NB4 (cell line): ENCODE measurements around the gene SLC52A1.

Experiments
- DNase-seq: peaks from one replicate; pipeline ENCODE4 v3.0.0; 2010; ENCODE audit warnings: low read depth
- H3K4me3 ChIP-seq: one replicate; pipeline ENCODE4 v1.5.1; 2011; ENCODE audit warnings: mild to moderate bottlenecking, low read depth, low read length, moderate library complexity
- CTCF ChIP-seq: IDR thresholded peaks from one replicate; pipeline ENCODE4 v1.5.1; 2012; ENCODE audit warnings: low read depth, low read length
- MAX ChIP-seq: IDR thresholded peaks from 2 replicates; pipeline ENCODE4 v1.6.1; 2011; ENCODE audit warnings: low read depth, low read length
- MYC ChIP-seq: IDR thresholded peaks from 2 replicates; pipeline ENCODE4 v1.6.1; 2011; ENCODE audit warnings: low read depth, low read length
- POLR2A ChIP-seq: IDR thresholded peaks from 2 replicates; pipeline ENCODE4 v1.6.1; 2011; ENCODE audit warnings: mild to moderate bottlenecking; ENCODE audit not compliant: insufficient read length; ENCODE audit errors: extremely low read depth

The SLC52A1 gene

DNA sequence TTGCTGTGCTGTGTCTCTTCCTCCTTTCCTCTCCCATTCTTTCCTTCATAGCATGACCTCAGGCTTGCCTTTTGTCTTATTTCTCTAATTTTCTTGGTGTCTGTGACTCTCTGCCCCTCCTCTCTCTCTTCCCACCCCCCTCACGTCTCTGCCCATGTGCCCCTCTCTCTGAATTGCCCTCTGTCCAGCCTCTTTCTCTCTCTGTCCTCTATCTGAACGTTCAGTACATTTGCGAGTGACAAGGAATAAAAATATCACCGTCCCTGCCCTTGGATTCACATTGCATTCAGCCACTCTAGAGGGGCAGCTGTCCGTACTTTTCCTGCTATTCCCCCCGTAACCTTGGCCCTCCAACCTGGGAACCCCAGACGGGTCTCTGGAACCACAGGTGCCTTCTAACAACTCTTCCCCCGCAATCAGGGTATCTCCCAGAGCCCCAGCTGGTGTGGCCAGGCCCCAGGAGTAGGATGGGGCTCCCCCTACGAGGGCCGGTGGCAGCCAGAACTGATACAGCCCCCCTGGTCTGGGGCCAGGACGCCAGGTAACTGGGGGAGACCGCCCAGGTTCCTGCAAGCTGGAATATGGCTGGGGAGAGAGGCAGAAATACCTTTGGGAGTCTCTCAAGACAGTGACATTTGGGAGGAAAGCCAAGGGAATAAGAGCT, 35.7 kb downstream of the SLC52A1 start:
- peak overlapping the region; percentile 58 for H3K4me3 ChIP-seq
- no peak for TF ChIP-seq POLR2A
- no peak for TF ChIP-seq MYC
- no peak for TF ChIP-seq CTCF
- no peak for TF ChIP-seq MAX
- DNase-seq: no peak

DNA sequence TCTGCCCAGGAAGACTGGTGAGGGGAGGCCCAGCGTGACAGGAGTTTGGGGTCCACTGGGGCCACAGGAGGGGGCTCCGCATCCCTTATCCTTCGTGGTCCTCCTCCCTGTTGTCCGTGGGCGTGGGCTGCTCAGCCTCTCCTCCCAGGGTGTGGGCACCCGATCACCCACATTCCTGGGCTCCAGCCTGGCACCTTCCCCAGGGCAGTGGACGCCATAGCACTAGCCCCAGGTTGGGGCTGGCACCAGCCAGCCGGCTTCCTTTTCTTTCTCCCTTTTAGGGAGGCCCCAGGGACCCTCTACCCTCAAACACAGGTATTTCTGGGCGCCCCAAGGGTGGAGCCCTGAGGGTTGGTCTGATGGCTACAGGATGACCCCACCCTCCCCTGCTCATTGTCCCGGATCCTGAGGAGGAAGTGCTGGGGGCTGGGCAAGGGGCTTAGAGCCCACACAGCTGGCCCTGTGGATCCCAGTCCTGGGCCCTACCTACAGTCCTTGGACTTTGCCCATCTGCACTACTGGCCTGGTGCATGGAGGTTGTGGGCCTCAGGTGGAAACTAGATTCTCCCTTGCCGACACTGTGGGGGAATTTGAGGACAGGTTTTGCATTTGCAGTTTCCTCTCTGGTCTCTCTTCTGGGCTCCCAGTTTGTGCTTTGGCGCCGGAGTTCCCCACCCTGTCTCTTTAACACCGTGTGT, 36.3 kb downstream of the SLC52A1 start:
- no peak for TF ChIP-seq CTCF
- no peak for TF ChIP-seq MAX
- TF ChIP-seq MYC: no peak
- no peak for TF ChIP-seq POLR2A
- H3K4me3 ChIP-seq: peak overlapping the region; percentile 58
- DNase-seq: no peak

DNA sequence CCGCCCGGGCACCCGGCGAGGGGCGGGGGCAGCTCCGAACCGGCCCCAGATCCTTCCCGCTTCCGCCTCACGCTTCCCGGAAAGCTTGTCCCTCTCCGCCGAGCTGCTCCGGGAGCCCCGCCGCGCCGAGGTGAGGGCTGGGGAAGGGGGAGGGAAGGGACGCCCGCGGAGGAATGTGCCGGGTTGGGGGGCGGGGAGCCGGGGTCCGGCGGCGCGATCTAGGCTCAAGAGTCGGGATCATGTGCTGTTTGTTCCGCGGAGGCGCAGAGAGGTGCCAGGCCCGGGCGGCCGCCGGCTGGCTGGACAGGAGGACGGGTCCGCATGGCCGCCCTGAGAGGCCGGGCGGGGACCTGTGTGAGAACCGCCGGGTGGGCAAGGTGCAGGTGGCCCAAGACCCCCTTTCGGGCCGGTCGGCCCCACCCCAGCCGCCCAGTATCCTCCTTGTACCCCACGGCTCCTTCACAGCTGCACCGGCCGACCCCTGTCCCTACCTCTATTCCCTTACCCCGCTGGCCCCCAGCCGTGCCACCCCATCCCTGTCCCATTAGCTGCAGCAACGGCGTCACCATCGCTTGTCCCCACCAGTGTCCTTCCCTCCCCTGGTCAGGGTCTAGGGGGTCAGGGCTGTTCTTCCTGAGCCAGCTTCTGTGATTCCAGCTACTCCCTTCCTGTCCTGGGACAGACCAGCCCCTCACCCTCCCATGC, 37.0 kb downstream of the SLC52A1 start:
- peak overlapping the region; percentile 58 for H3K4me3 ChIP-seq
- TF ChIP-seq MAX (no peak), MYC (no peak), POLR2A (no peak), CTCF (no peak)
- DNase-seq: no peak

- TF ChIP-seq POLR2A (peak; percentile 16), CTCF (no peak)
Measured at GRCh38 chr17:4997302-4998026, 37.8 kb downstream of the SLC52A1 start, which contains the start of the genes INCA1 and KIF1C. Gene INCA1 (minus strand): TSS chr17:4997522. CDS start chr17:4994437, 3,085 bp downstream. Gene KIF1C (plus strand): TSS chr17:4997950. CDS start chr17:5000247, 2,297 bp downstream.

GRCh38 chr17:4994081-4994595, 41.1 kb downstream of the SLC52A1 start:
- TF ChIP-seq MYC (no peak), MAX (no peak), POLR2A (no peak)
- no peak overlapping the region for H3K4me3 ChIP-seq
- DNase-seq: no peak

More at GRCh38 chr17:4997302-4998026, 37.8 kb downstream of the SLC52A1 start, which contains the start of the genes INCA1 and KIF1C:
- peak within 1 kb of the TSS; percentile 58 for H3K4me3 ChIP-seq
- peak; percentile 86 for DNase-seq
